ENCODE results near the gene HELT.

Gene HELT

GRCh38 chr4:185004562-185005218 lies 13.6 kb upstream of the HELT start:
- DNase-seq, result no peak

- DNase-seq, result peak; percentile 88
Observed at GRCh38 chr4:185005219-185005819, 13.0 kb upstream of the HELT start.

- DNase-seq, result no peak
Observed at GRCh38 chr4:185011408-185011807, 6.9 kb upstream of the HELT start.

GRCh38 chr4:185013417-185014125 lies 4.7 kb upstream of the HELT start:
- DNase-seq, result no peak

- DNase-seq, result no peak
Observed at GRCh38 chr4:185015108-185015507, 3.2 kb upstream of the HELT start.

- peak; percentile 46 for DNase-seq
Observed at GRCh38 chr4:185016101-185016940, 2.0 kb upstream of the HELT start.

- peak; percentile 56 for DNase-seq
Observed at GRCh38 chr4:185016946-185017758, 1.1 kb upstream of the HELT start.

GRCh38 chr4:185018834-185019455 lies 655 bp downstream of the HELT start:
- DNase-seq, result no peak

- no peak for DNase-seq
Observed at GRCh38 chr4:185019456-185020292, 1.4 kb downstream of the HELT start.

GRCh38 chr4:185020293-185020808 lies 2.1 kb downstream of the HELT start:
- DNase-seq, result no peak

GRCh38 chr4:185020863-185021761 lies 2.8 kb downstream of the HELT start:
- no peak for DNase-seq

- DNase-seq, result no peak
Observed at GRCh38 chr4:185023471-185023870, 5.2 kb downstream of the HELT start.

- DNase-seq, result no peak
Observed at GRCh38 chr4:185028625-185029024, 10.3 kb downstream of the HELT start.

GRCh38 chr4:185031611-185032010 lies 13.3 kb downstream of the HELT start:
- no peak for DNase-seq

- no peak for DNase-seq
Observed at GRCh38 chr4:185033072-185033471, 14.8 kb downstream of the HELT start.

GRCh38 chr4:185033950-185034349 lies 15.7 kb downstream of the HELT start:
- DNase-seq, result no peak

GRCh38 chr4:185035284-185035683 lies 17.0 kb downstream of the HELT start:
- DNase-seq, result no peak

- DNase-seq, result no peak
Observed at GRCh38 chr4:185036019-185036418, 17.7 kb downstream of the HELT start.

- DNase-seq, result no peak
Observed at GRCh38 chr4:185036842-185037241, 18.6 kb downstream of the HELT start.
